ENCODE data around the gene DNAJB4.

DNA sequence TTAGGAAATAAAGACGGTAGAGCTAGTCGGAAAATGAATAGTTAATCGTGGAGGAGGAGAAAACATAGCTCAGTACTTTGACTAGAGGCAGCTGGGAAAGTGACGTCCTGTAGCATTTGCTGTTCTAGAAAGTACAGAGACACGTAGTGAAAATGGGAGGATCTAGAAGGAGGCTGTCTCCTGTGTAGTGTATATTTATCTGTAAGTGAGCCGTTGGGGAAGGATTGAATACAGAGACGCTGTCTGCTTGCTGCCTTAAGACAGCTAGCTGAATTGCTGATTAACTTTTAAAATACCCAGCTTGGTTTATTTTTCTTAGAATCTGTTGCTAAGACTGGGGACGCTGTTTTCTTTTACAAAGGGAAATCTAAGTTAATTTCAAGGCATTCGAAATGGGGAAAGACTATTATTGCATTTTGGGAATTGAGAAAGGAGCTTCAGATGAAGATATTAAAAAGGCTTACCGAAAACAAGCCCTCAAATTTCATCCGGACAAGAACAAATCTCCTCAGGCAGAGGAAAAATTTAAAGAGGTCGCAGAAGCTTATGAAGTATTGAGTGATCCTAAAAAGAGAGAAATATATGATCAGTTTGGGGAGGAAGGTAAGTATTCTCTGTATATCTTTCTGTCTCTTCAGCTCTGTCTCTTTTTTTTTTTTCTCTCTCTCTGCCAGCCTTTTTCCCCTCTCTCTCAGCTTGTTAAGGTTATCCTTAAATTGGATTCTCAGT, at the start of gene DNAJB4:
- TF ChIP-seq, protein P1, sequence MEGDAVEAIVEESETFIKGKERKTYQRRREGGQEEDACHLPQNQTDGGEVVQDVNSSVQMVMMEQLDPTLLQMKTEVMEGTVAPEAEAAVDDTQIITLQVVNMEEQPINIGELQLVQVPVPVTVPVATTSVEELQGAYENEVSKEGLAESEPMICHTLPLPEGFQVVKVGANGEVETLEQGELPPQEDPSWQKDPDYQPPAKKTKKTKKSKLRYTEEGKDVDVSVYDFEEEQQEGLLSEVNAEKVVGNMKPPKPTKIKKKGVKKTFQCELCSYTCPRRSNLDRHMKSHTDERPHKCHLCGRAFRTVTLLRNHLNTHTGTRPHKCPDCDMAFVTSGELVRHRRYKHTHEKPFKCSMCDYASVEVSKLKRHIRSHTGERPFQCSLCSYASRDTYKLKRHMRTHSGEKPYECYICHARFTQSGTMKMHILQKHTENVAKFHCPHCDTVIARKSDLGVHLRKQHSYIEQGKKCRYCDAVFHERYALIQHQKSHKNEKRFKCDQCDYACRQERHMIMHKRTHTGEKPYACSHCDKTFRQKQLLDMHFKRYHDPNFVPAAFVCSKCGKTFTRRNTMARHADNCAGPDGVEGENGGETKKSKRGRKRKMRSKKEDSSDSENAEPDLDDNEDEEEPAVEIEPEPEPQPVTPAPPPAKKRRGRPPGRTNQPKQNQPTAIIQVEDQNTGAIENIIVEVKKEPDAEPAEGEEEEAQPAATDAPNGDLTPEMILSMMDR (IDR thresholded peaks at IDR 0.05) = no peak
- no peak for TF ChIP-seq EZH2 (IDR thresholded peaks at IDR 0.05)
